ENCODE measurements around the gene PLXNA1.

DNA sequence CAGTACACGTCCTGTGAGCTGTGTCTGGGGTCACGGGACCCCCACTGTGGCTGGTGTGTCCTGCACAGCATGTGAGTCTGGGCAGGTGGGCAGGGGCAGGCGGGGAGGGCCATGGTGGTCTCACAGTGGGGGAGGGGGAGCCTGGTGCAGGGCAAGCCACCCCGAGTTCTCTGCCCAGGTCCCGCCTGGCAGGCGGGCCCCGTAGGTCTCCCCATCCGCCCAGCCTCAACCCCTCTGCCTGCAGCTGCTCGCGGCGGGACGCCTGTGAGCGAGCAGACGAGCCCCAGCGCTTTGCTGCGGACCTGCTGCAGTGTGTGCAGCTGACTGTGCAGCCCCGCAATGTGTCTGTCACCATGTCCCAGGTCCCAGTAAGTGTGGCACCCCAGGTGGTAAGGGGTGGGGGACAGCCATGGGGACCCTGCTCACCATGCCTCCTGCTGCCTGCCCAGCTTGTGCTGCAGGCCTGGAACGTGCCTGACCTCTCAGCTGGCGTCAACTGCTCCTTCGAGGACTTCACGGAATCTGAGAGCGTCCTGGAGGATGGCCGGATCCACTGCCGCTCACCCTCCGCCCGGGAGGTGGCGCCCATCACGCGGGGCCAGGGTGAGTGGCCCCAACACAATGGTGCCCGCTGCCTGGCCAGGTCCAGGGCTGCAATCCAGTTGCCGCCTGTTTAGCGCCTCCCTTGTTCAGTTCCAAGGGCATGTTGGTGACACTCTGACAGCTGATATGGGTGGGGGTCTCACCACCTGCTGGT, 21.9 kb downstream of the PLXNA1 start:
- TF ChIP-seq, protein P1, sequence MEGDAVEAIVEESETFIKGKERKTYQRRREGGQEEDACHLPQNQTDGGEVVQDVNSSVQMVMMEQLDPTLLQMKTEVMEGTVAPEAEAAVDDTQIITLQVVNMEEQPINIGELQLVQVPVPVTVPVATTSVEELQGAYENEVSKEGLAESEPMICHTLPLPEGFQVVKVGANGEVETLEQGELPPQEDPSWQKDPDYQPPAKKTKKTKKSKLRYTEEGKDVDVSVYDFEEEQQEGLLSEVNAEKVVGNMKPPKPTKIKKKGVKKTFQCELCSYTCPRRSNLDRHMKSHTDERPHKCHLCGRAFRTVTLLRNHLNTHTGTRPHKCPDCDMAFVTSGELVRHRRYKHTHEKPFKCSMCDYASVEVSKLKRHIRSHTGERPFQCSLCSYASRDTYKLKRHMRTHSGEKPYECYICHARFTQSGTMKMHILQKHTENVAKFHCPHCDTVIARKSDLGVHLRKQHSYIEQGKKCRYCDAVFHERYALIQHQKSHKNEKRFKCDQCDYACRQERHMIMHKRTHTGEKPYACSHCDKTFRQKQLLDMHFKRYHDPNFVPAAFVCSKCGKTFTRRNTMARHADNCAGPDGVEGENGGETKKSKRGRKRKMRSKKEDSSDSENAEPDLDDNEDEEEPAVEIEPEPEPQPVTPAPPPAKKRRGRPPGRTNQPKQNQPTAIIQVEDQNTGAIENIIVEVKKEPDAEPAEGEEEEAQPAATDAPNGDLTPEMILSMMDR (IDR thresholded peaks at IDR 0.05) = no peak
- TF ChIP-seq POLR2A (IDR thresholded peaks at IDR 0.05) = no peak

All from uterus (tissue), 2 donors.